ENCODE data around the gene ISCU.
"Not testable (repeated sequence)": the region's sequence is repeated elsewhere in the genome, so short reads cannot be mapped to it uniquely, and the experiment has no call there.

Gene ISCU

GRCh38 chr12:108589028-108589839, 26.8 kb downstream of the ISCU start:
- peak; percentile 74 to 75 for DNase-seq (ENCODE audit: low read depth in 2 of 2)

GRCh38 chr12:108589840-108590229, 27.4 kb downstream of the ISCU start:
- DNase-seq (ENCODE audit: low read depth in 2 of 2): no peak

GRCh38 chr12:108590463-108590862, 28.1 kb downstream of the ISCU start:
- not testable (repeated sequence) for DNase-seq (ENCODE audit: low read depth in 2 of 2)

GRCh38 chr12:108591267-108591980, 29.0 kb downstream of the ISCU start:
- DNase-seq (ENCODE audit: low read depth in 2 of 2): no peak

GRCh38 chr12:108592033-108592909, 29.9 kb downstream of the ISCU start:
- no peak for DNase-seq (ENCODE audit: low read depth in 2 of 2)

GRCh38 chr12:108594323-108594903, 32.0 kb downstream of the ISCU start:
- no peak for DNase-seq (ENCODE audit: low read depth in 2 of 2)

GRCh38 chr12:108594960-108595710, 32.7 kb downstream of the ISCU start:
- no peak for DNase-seq (ENCODE audit: low read depth in 2 of 2)

- DNase-seq (ENCODE audit: low read depth in 2 of 2): no peak
Observed at GRCh38 chr12:108595711-108596647, 33.6 kb downstream of the ISCU start.

GRCh38 chr12:108596854-108597558, 34.6 kb downstream of the ISCU start:
- no peak for DNase-seq (ENCODE audit: low read depth in 2 of 2)

- peak; percentile 72 to 80 for DNase-seq (ENCODE audit: low read depth in 2 of 2)
Observed at GRCh38 chr12:108597559-108598471, 35.4 kb downstream of the ISCU start, which contains the start of gene TMEM119. Gene TMEM119, minus strand, starts transcription at chr12:108598084. Its CDS starts 5,701 bp downstream, at chr12:108592383.

- DNase-seq (ENCODE audit: low read depth in 2 of 2): no peak
Observed at GRCh38 chr12:108598553-108599250, 36.3 kb downstream of the ISCU start.

- no peak for DNase-seq (ENCODE audit: low read depth in 2 of 2)
Observed at GRCh38 chr12:108599541-108599940, 37.1 kb downstream of the ISCU start.

GRCh38 chr12:108599948-108600701, 37.7 kb downstream of the ISCU start:
- DNase-seq (ENCODE audit: low read depth in 2 of 2): no peak

GRCh38 chr12:108600702-108601007, 38.3 kb downstream of the ISCU start:
- no peak for DNase-seq (ENCODE audit: low read depth in 2 of 2)

GRCh38 chr12:108602209-108602705, 39.9 kb downstream of the ISCU start:
- no peak for DNase-seq (ENCODE audit: low read depth in 2 of 2)

GRCh38 chr12:108602976-108603704, 40.7 kb downstream of the ISCU start:
- DNase-seq (ENCODE audit: low read depth in 2 of 2): no peak

Data from fibroblast of skin of left quadriceps (primary cell).